Measurements from ENCODE around the gene TMEM158.

DNA sequence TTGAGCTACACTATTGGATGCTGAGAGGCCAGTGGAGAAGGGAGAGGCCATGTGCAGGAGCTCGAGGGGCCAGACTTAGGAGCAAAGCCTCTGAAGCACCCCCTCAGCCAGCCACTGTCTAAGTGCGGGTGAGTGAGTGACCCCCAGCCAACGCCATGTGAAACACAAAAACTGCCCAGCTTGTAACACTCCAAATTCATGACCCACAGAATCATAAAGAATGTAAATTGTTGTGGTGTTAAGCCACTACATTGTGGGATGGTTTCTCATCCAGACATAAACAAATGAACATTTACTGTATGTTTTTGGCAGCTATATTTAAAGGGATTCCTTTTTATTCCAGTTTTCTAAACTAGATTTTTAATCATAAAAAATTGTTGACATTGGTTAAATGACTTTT is 27.2 kb upstream of the TMEM158 start:
- TF ChIP-seq, protein P1, sequence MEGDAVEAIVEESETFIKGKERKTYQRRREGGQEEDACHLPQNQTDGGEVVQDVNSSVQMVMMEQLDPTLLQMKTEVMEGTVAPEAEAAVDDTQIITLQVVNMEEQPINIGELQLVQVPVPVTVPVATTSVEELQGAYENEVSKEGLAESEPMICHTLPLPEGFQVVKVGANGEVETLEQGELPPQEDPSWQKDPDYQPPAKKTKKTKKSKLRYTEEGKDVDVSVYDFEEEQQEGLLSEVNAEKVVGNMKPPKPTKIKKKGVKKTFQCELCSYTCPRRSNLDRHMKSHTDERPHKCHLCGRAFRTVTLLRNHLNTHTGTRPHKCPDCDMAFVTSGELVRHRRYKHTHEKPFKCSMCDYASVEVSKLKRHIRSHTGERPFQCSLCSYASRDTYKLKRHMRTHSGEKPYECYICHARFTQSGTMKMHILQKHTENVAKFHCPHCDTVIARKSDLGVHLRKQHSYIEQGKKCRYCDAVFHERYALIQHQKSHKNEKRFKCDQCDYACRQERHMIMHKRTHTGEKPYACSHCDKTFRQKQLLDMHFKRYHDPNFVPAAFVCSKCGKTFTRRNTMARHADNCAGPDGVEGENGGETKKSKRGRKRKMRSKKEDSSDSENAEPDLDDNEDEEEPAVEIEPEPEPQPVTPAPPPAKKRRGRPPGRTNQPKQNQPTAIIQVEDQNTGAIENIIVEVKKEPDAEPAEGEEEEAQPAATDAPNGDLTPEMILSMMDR (IDR thresholded peaks at IDR 0.05), result no peak
- no peak for TF ChIP-seq POLR2A (IDR thresholded peaks at IDR 0.05)

All from testis (tissue), 2 donors.